H1 (cell line): ENCODE measurements around the gene THRB.

ENCODE experiments used
- BACH1 ChIP-seq: IDR thresholded peaks from 2 replicates; pipeline ENCODE4 v1.6.1; 2012; ENCODE audit warnings: low read length, improper control_type of control experiment
- EGR1 ChIP-seq: IDR thresholded peaks from 2 replicates; pipeline ENCODE4 v1.6.1; 2011; ENCODE audit warnings: low read depth, low read length, borderline replicate concordance
- EP300 ChIP-seq, 2 experiments: IDR thresholded peaks; 1 replicate in 1 of 2; 2 replicates in 1 of 2; pipeline ENCODE4 v1.6.1; 2011 to 2012; ENCODE audit warnings: low read depth in 2 of 2, low read length in 2 of 2, mild to moderate bottlenecking in 2 of 2, borderline replicate concordance in 1 of 2, inconsistent platforms in 1 of 2, moderate library complexity in 1 of 2
- EZH2 ChIP-seq: fragments of 200-600 bp; sonication (generic); IDR thresholded peaks from 2 replicates; pipeline ENCODE4 v1.7.1; 2012; ENCODE audit warnings: low read depth, mild to moderate bottlenecking, moderate library complexity, low read length, inconsistent platforms; ENCODE audit not compliant: severe bottlenecking
- NRF1 ChIP-seq: IDR thresholded peaks from 2 replicates; pipeline ENCODE4 v1.6.1; 2011; ENCODE audit warnings: mild to moderate bottlenecking, low read depth, low read length, improper control_type of control experiment
- POLR2AphosphoS5 ChIP-seq: IDR thresholded peaks from 2 replicates; pipeline ENCODE4 v1.6.1; 2011; ENCODE audit warnings: low read depth, low read length
- SRF ChIP-seq: IDR thresholded peaks from 2 replicates; pipeline ENCODE4 v1.6.1; 2011; ENCODE audit warnings: mild to moderate bottlenecking, low read depth, low read length, moderate library complexity
- TF ChIP-seq, protein P1 (sequence below), 3 experiments: IDR thresholded peaks; 1 replicate in 2 of 3; 2 replicates in 1 of 3; pipeline versions ENCODE4 v1.5.1 to v1.6.1; 2011; ENCODE audit warnings: low read length in 3 of 3, mild to moderate bottlenecking in 3 of 3, inconsistent platforms in 2 of 3, low read depth in 1 of 3, moderate library complexity in 1 of 3; ENCODE audit not compliant: insufficient read depth in 1 of 3; ENCODE audit errors: control extremely low read depth in 1 of 3

DNA sequence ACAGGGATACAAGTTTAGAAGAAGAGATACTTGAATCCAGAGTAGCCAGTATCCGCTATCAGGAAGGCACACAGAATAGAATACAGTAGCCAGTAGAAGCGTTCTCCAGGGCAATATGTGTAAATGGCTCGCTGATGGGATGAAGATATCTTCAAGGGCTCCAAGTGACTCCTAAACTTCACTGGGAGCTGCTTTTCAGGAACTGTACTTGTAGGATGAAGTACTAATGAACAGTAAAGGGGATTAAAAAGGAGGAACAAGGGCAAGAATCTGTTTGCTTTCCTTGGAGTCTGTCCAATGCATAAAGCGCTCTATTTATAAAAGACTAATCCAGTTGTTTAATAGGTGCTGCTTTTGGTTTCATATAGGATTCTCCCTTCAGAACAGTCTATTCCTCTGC is 78.4 kb downstream of the THRB start:
- TF ChIP-seq, protein P1, sequence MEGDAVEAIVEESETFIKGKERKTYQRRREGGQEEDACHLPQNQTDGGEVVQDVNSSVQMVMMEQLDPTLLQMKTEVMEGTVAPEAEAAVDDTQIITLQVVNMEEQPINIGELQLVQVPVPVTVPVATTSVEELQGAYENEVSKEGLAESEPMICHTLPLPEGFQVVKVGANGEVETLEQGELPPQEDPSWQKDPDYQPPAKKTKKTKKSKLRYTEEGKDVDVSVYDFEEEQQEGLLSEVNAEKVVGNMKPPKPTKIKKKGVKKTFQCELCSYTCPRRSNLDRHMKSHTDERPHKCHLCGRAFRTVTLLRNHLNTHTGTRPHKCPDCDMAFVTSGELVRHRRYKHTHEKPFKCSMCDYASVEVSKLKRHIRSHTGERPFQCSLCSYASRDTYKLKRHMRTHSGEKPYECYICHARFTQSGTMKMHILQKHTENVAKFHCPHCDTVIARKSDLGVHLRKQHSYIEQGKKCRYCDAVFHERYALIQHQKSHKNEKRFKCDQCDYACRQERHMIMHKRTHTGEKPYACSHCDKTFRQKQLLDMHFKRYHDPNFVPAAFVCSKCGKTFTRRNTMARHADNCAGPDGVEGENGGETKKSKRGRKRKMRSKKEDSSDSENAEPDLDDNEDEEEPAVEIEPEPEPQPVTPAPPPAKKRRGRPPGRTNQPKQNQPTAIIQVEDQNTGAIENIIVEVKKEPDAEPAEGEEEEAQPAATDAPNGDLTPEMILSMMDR (IDR thresholded peaks at IDR 0.05; ENCODE audit: control extremely low read depth in 1 of 3, insufficient read depth in 1 of 3, low read depth in 1 of 3, low read length in 3 of 3) = no peak
- TF ChIP-seq BACH1 = no peak
- no peak for TF ChIP-seq EGR1
- TF ChIP-seq EZH2 = no peak
- TF ChIP-seq POLR2AphosphoS5 = no peak
- no peak for TF ChIP-seq EP300 (IDR thresholded peaks at IDR 0.05; ENCODE audit: borderline replicate concordance in 1 of 2, low read depth in 2 of 2, low read length in 2 of 2)
- no peak for TF ChIP-seq NRF1
- no peak for TF ChIP-seq SRF
